SK-N-SH treated with all-trans-retinoic acid at 6 μM for 48 hours (cell line): Measurements from ENCODE around the gene SNX18.

Source experiments
- BACH2 ChIP-seq: fragments of 250-450 bp; sonication (Bioruptor Pico); IDR thresholded peaks from 2 replicates; pipeline ENCODE4 v1.9.0; 2021; ENCODE audit warnings: mild to moderate bottlenecking, borderline replicate concordance
- POU6F1 ChIP-seq: fragments of 250-450 bp; sonication (Bioruptor Pico); IDR thresholded peaks from 2 replicates; pipeline ENCODE4 v1.8.0; 2021; ENCODE audit warnings: low read depth, mild to moderate bottlenecking, moderate library complexity, borderline replicate concordance
- RARB ChIP-seq: fragments of 250-450 bp; sonication (Bioruptor Pico); IDR thresholded peaks from 2 replicates; pipeline ENCODE4 v1.8.0; 2021; ENCODE audit warnings: mild to moderate bottlenecking, moderate library complexity
- ZC3H10 ChIP-seq: fragments of 250-450 bp; sonication (Bioruptor Pico); IDR thresholded peaks from 2 replicates; pipeline ENCODE4 v1.5.1; 2021; ENCODE audit warnings: mild to moderate bottlenecking, moderate library complexity
- ZFP3 ChIP-seq: fragments of 250-450 bp; sonication (Bioruptor Pico); IDR thresholded peaks from 2 replicates; pipeline ENCODE4 v1.5.0; 2020; ENCODE audit warnings: mild to moderate bottlenecking, moderate library complexity
- ZFP30 ChIP-seq: fragments of 450-650 bp; formaldehyde crosslinking; IDR thresholded peaks from 2 replicates; pipeline ENCODE4 v1.5.0; 2022; ENCODE audit warnings: mild to moderate bottlenecking, moderate library complexity
- ZNF8 ChIP-seq: fragments of 450-650 bp; formaldehyde crosslinking; IDR thresholded peaks from 2 replicates; pipeline ENCODE4 v1.5.0; 2020; ENCODE audit warnings: mild to moderate bottlenecking, moderate library complexity
- TF ChIP-seq, protein P1 (sequence below): fragments of 250-450 bp; sonication (Bioruptor Pico); IDR thresholded peaks from 2 replicates; pipeline ENCODE4 v1.8.0; 2020; ENCODE audit warnings: mild to moderate bottlenecking, moderate library complexity, borderline replicate concordance

DNA sequence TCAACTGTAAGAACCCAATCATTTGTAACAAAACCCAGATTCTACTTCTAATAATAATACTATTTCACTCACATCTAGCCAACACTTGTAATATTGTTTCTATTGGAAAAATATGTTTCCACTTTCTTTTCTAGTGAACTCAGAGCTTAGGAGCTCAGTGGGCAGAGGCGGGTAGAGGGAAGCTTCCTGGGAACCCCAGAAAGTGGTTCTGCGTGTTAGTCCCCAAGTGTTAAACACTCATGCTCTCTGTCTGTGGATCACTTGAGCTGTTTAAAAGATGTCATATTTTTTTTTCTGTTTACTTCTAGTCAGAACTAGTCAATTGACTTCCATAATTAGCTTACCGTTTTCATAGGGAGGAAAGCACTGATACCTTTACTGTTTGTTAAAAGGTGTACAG, 20.6 kb downstream of the SNX18 start:
- TF ChIP-seq ZFP3 (CRISPR knock-in tag) (no peak), ZNF8 (CRISPR knock-in tag) (no peak), POU6F1 (CRISPR knock-in tag) (no peak), BACH2 (no peak), ZC3H10 (no peak), ZFP30 (CRISPR knock-in tag) (no peak), RARB (CRISPR knock-in tag) (no peak)
- TF ChIP-seq, protein P1, sequence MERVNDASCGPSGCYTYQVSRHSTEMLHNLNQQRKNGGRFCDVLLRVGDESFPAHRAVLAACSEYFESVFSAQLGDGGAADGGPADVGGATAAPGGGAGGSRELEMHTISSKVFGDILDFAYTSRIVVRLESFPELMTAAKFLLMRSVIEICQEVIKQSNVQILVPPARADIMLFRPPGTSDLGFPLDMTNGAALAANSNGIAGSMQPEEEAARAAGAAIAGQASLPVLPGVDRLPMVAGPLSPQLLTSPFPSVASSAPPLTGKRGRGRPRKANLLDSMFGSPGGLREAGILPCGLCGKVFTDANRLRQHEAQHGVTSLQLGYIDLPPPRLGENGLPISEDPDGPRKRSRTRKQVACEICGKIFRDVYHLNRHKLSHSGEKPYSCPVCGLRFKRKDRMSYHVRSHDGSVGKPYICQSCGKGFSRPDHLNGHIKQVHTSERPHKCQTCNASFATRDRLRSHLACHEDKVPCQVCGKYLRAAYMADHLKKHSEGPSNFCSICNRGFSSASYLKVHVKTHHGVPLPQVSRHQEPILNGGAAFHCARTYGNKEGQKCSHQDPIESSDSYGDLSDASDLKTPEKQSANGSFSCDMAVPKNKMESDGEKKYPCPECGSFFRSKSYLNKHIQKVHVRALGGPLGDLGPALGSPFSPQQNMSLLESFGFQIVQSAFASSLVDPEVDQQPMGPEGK (CRISPR knock-in tag): no peak
